Measurements from ENCODE around the gene USP32. TPM values are rescaled to one million over a fixed set of nuclear protein-coding genes. Genes with fewer than 3 reads are reported as not detected.

The USP32 gene
- total RNA-seq, 1 donor from 2014 or later, result 39.7 TPM

GRCh38 chr17:60165223-60165622, 226.7 kb downstream of the USP32 start:
- Histone ChIP-seq H3K9ac (ENCODE audit: low read depth in 1 of 3, low read length in 3 of 3) (no peak overlapping the region), H3K4me3 (ENCODE audit: low read length in 3 of 3) (no peak overlapping the region), H3K27me3 (ENCODE audit: control insufficient read depth in 3 of 3, insufficient read depth in 3 of 3, low read length in 3 of 3) (peaks cover 7 to 32% (median 22%) of the 10 kb centered on the region in 3 donors), H3K9me3 (ENCODE audit: control insufficient read depth in 3 of 3, low read length in 3 of 3) (no peaks in the 10 kb centered on the region), H3K27ac (ENCODE audit: low read depth, low read length) (no peak overlapping the region), H3K4me1 (ENCODE audit: control insufficient read depth in 3 of 3, insufficient read depth in 3 of 3, low read length in 3 of 3) (peaks cover 5 to 22% (median 12%) of the 10 kb centered on the region in 3 donors), H3K36me3 (ENCODE audit: control insufficient read depth in 3 of 3, insufficient read depth in 3 of 3, low read length in 3 of 3) (no peaks in the 10 kb centered on the region)

GRCh38 chr17:60164697-60165096, 227.2 kb downstream of the USP32 start:
- Histone ChIP-seq H3K9ac (ENCODE audit: low read depth in 1 of 3, low read length in 3 of 3) (no peak overlapping the region), H3K4me1 (ENCODE audit: control insufficient read depth in 3 of 3, insufficient read depth in 3 of 3, low read length in 3 of 3) (peaks cover 5 to 20% (median 12%) of the 10 kb centered on the region in 3 donors), H3K27me3 (ENCODE audit: control insufficient read depth in 3 of 3, insufficient read depth in 3 of 3, low read length in 3 of 3) (peaks cover 10 to 35% (median 26%) of the 10 kb centered on the region in 3 donors), H3K9me3 (ENCODE audit: control insufficient read depth in 3 of 3, low read length in 3 of 3) (no peaks in the 10 kb centered on the region), H3K4me3 (ENCODE audit: low read length in 3 of 3) (no peak overlapping the region), H3K27ac (ENCODE audit: low read depth, low read length) (no peak overlapping the region), H3K36me3 (ENCODE audit: control insufficient read depth in 3 of 3, insufficient read depth in 3 of 3, low read length in 3 of 3) (no peaks in the 10 kb centered on the region)

- no peak overlapping the region for H3K9ac ChIP-seq (ENCODE audit: low read depth in 1 of 3, low read length in 3 of 3)
- peaks cover 11 to 40% (median 26%) of the 10 kb centered on the region in 3 donors for H3K27me3 ChIP-seq (ENCODE audit: control insufficient read depth in 3 of 3, insufficient read depth in 3 of 3, low read length in 3 of 3)
- H3K36me3 ChIP-seq (ENCODE audit: control insufficient read depth in 3 of 3, insufficient read depth in 3 of 3, low read length in 3 of 3), result no peaks in the 10 kb centered on the region
- H3K4me3 ChIP-seq (ENCODE audit: low read length in 3 of 3), result no peak overlapping the region
- no peaks in the 10 kb centered on the region for H3K9me3 ChIP-seq (ENCODE audit: control insufficient read depth in 3 of 3, low read length in 3 of 3)
- no peak overlapping the region for H3K27ac ChIP-seq (ENCODE audit: low read depth, low read length)
- peaks cover 5 to 18% (median 12%) of the 10 kb centered on the region in 3 donors for H3K4me1 ChIP-seq (ENCODE audit: control insufficient read depth in 3 of 3, insufficient read depth in 3 of 3, low read length in 3 of 3)
Observed at GRCh38 chr17:60164164-60164563, 227.8 kb downstream of the USP32 start.

GRCh38 chr17:60163108-60163784, 228.7 kb downstream of the USP32 start:
- Histone ChIP-seq H3K9me3 (ENCODE audit: control insufficient read depth in 3 of 3, low read length in 3 of 3) (no peaks in the 10 kb centered on the region), H3K4me3 (ENCODE audit: low read length in 3 of 3) (no peak overlapping the region), H3K27ac (ENCODE audit: low read depth, low read length) (no peak overlapping the region), H3K9ac (ENCODE audit: low read depth in 1 of 3, low read length in 3 of 3) (no peak overlapping the region), H3K4me1 (ENCODE audit: control insufficient read depth in 3 of 3, insufficient read depth in 3 of 3, low read length in 3 of 3) (peaks cover 5 to 18% (median 12%) of the 10 kb centered on the region in 3 donors), H3K36me3 (ENCODE audit: control insufficient read depth in 3 of 3, insufficient read depth in 3 of 3, low read length in 3 of 3) (no peaks in the 10 kb centered on the region), H3K27me3 (ENCODE audit: control insufficient read depth in 3 of 3, insufficient read depth in 3 of 3, low read length in 3 of 3) (peaks cover 15 to 45% (median 30%) of the 10 kb centered on the region in 3 donors)

GRCh38 chr17:60161598-60162330, 230.2 kb downstream of the USP32 start:
- no peak overlapping the region for H3K9ac ChIP-seq (ENCODE audit: low read depth in 1 of 3, low read length in 3 of 3)
- peaks cover 5 to 19% (median 12%) of the 10 kb centered on the region in 3 donors for H3K4me1 ChIP-seq (ENCODE audit: control insufficient read depth in 3 of 3, insufficient read depth in 3 of 3, low read length in 3 of 3)
- peaks cover 19 to 41% (median 32%) of the 10 kb centered on the region in 3 donors for H3K27me3 ChIP-seq (ENCODE audit: control insufficient read depth in 3 of 3, insufficient read depth in 3 of 3, low read length in 3 of 3)

GRCh38 chr17:60160829-60161501, 231.0 kb downstream of the USP32 start:
- no peak overlapping the region for H3K4me3 ChIP-seq (ENCODE audit: low read length in 3 of 3)
- no peaks in the 10 kb centered on the region for H3K9me3 ChIP-seq (ENCODE audit: control insufficient read depth in 3 of 3, low read length in 3 of 3)
- peaks cover 5 to 25% (median 12%) of the 10 kb centered on the region in 3 donors for H3K4me1 ChIP-seq (ENCODE audit: control insufficient read depth in 3 of 3, insufficient read depth in 3 of 3, low read length in 3 of 3)
- H3K9ac ChIP-seq (ENCODE audit: low read depth in 1 of 3, low read length in 3 of 3), result no peak overlapping the region
- H3K36me3 ChIP-seq (ENCODE audit: control insufficient read depth in 3 of 3, insufficient read depth in 3 of 3, low read length in 3 of 3), result no peaks in the 10 kb centered on the region
- peaks cover 16 to 44% (median 32%) of the 10 kb centered on the region in 3 donors for H3K27me3 ChIP-seq (ENCODE audit: control insufficient read depth in 3 of 3, insufficient read depth in 3 of 3, low read length in 3 of 3)
- H3K27ac ChIP-seq (ENCODE audit: low read depth, low read length), result no peak overlapping the region

More at GRCh38 chr17:60161598-60162330, 230.2 kb downstream of the USP32 start:
- H3K9me3 ChIP-seq (ENCODE audit: control insufficient read depth in 3 of 3, low read length in 3 of 3), result no peaks in the 10 kb centered on the region
- no peaks in the 10 kb centered on the region for H3K36me3 ChIP-seq (ENCODE audit: control insufficient read depth in 3 of 3, insufficient read depth in 3 of 3, low read length in 3 of 3)
- H3K4me3 ChIP-seq (ENCODE audit: low read length in 3 of 3), result no peak overlapping the region
- no peak overlapping the region for H3K27ac ChIP-seq (ENCODE audit: low read depth, low read length)

GRCh38 chr17:60159479-60159866, 232.5 kb downstream of the USP32 start:
- no peaks in the 10 kb centered on the region for H3K36me3 ChIP-seq (ENCODE audit: control insufficient read depth in 3 of 3, insufficient read depth in 3 of 3, low read length in 3 of 3)
- no peak overlapping the region for H3K4me3 ChIP-seq (ENCODE audit: low read length in 3 of 3)
- peaks cover 11 to 29% (median 15%) of the 10 kb centered on the region in 3 donors for H3K4me1 ChIP-seq (ENCODE audit: control insufficient read depth in 3 of 3, insufficient read depth in 3 of 3, low read length in 3 of 3)
- no peak overlapping the region for H3K9ac ChIP-seq (ENCODE audit: low read depth in 1 of 3, low read length in 3 of 3)
- no peaks in the 10 kb centered on the region for H3K9me3 ChIP-seq (ENCODE audit: control insufficient read depth in 3 of 3, low read length in 3 of 3)
- H3K27me3 ChIP-seq (ENCODE audit: control insufficient read depth in 3 of 3, insufficient read depth in 3 of 3, low read length in 3 of 3), result peaks cover 26 to 42% (median 27%) of the 10 kb centered on the region in 3 donors
- H3K27ac ChIP-seq (ENCODE audit: low read depth, low read length), result no peak overlapping the region

- Histone ChIP-seq H3K9ac (ENCODE audit: low read depth in 1 of 3, low read length in 3 of 3) (no peak overlapping the region), H3K4me1 (ENCODE audit: control insufficient read depth in 3 of 3, insufficient read depth in 3 of 3, low read length in 3 of 3) (peaks cover 11 to 29% (median 15%) of the 10 kb centered on the region in 3 donors), H3K4me3 (ENCODE audit: low read length in 3 of 3) (no peak overlapping the region), H3K9me3 (ENCODE audit: control insufficient read depth in 3 of 3, low read length in 3 of 3) (no peaks in the 10 kb centered on the region), H3K36me3 (ENCODE audit: control insufficient read depth in 3 of 3, insufficient read depth in 3 of 3, low read length in 3 of 3) (no peaks in the 10 kb centered on the region), H3K27me3 (ENCODE audit: control insufficient read depth in 3 of 3, insufficient read depth in 3 of 3, low read length in 3 of 3) (peaks cover 27 to 42% (median 28%) of the 10 kb centered on the region in 3 donors), H3K27ac (ENCODE audit: low read depth, low read length) (no peak overlapping the region)
Observed at GRCh38 chr17:60158751-60159478, 233.0 kb downstream of the USP32 start.

- H3K27me3 ChIP-seq (ENCODE audit: control insufficient read depth in 3 of 3, insufficient read depth in 3 of 3, low read length in 3 of 3), result peaks cover 31 to 41% (median 32%) of the 10 kb centered on the region in 3 donors
- no peak overlapping the region for H3K4me3 ChIP-seq (ENCODE audit: low read length in 3 of 3)
- no peaks in the 10 kb centered on the region for H3K36me3 ChIP-seq (ENCODE audit: control insufficient read depth in 3 of 3, insufficient read depth in 3 of 3, low read length in 3 of 3)
- H3K9ac ChIP-seq (ENCODE audit: low read depth in 1 of 3, low read length in 3 of 3), result no peak overlapping the region
- no peak overlapping the region for H3K27ac ChIP-seq (ENCODE audit: low read depth, low read length)
- no peaks in the 10 kb centered on the region for H3K9me3 ChIP-seq (ENCODE audit: control insufficient read depth in 3 of 3, low read length in 3 of 3)
- peaks cover 13 to 29% (median 15%) of the 10 kb centered on the region in 3 donors for H3K4me1 ChIP-seq (ENCODE audit: control insufficient read depth in 3 of 3, insufficient read depth in 3 of 3, low read length in 3 of 3)
Observed at GRCh38 chr17:60157487-60158040, 234.4 kb downstream of the USP32 start.
